HG02623 (cell line): ENCODE results near the gene RXFP1.

Experiments used
- ATAC-seq: cut with Tn5 transposase; IDR thresholded peaks from one replicate; pipeline ENCODE4 v1.9.1; 2021; ENCODE audit warnings: moderate library complexity; ENCODE audit not compliant: unreplicated experiment

The RXFP1 gene

GRCh38 chr4:158670975-158671664 lies 149.4 kb downstream of the RXFP1 start:
- ATAC-seq = peak; percentile 25

- no peak for ATAC-seq
These were observed 149.9 kb downstream of the RXFP1 start, which contains the start of gene C4orf46 for GRCh38 chr4:158671665-158671914. C4orf46 (minus strand) TSS chr4:158671887; CDS start chr4:158671801, 86 bp downstream.

GRCh38 chr4:158671915-158672806 lies 150.5 kb downstream of the RXFP1 start, which contains the start of gene ETFDH:
ETFDH (plus strand) TSS chr4:158672296; CDS start chr4:158672457, 161 bp downstream.
- ATAC-seq = peak; percentile 84

- ATAC-seq = no peak
These were observed 152.0 kb downstream of the RXFP1 start for GRCh38 chr4:158673633-158674032.

GRCh38 chr4:158676076-158676475 lies 154.4 kb downstream of the RXFP1 start:
- ATAC-seq = no peak

GRCh38 chr4:158678767-158679166 lies 157.1 kb downstream of the RXFP1 start:
- no peak for ATAC-seq

GRCh38 chr4:158681629-158682028 lies 159.9 kb downstream of the RXFP1 start:
- no peak for ATAC-seq

- no peak for ATAC-seq
These were observed 160.4 kb downstream of the RXFP1 start for GRCh38 chr4:158682066-158682465.

GRCh38 chr4:158688813-158689212 lies 167.1 kb downstream of the RXFP1 start:
- ATAC-seq = no peak
